ENCODE measurements around the gene FAM90A1. TPM values are rescaled to one million over a fixed set of nuclear protein-coding genes. Genes with fewer than 3 reads are reported as not detected.
"Not testable (repeated sequence)": the region's sequence is repeated elsewhere in the genome, so short reads cannot be mapped to it uniquely, and the experiment has no call there.

Gene FAM90A1
- total RNA-seq, 1 experiment from 2014 or later, result 0.09 TPM

- H3K9me3 Mint-ChIP-seq; H3K79me1 ChIP-seq (ENCODE audit: insufficient read depth, low read depth, low read length, poor library complexity, severe bottlenecking); H3K14ac ChIP-seq (ENCODE audit: insufficient read depth, low read length); H3K4ac ChIP-seq (ENCODE audit: low read depth, low read length); H4K20me1 ChIP-seq (ENCODE audit: control insufficient read depth, insufficient read depth, insufficient read length); H2AFZ ChIP-seq (ENCODE audit: low read length); H2BK12ac ChIP-seq (ENCODE audit: insufficient read length, low read depth, low read length); DNase-seq; H2AK5ac ChIP-seq (ENCODE audit: insufficient read length, low read length); H2BK120ac ChIP-seq (ENCODE audit: low read depth, low read length, poor library complexity, severe bottlenecking); H3K79me2 ChIP-seq (ENCODE audit: insufficient read depth, low read length); H4K5ac ChIP-seq (ENCODE audit: insufficient read length, low read depth, low read length); H3K4me1 ChIP-seq (ENCODE audit: insufficient read depth, low read length); H3K27ac ChIP-seq (ENCODE audit: insufficient read length, low read depth, low read length); H3K27ac Mint-ChIP-seq; H3K4me3 Mint-ChIP-seq; H2BK5ac ChIP-seq (ENCODE audit: insufficient read length, low read length); H4K91ac ChIP-seq (ENCODE audit: insufficient read length, low read depth, low read length); H3K56ac ChIP-seq (ENCODE audit: insufficient read length, low read depth, low read length); H2BK20ac ChIP-seq (ENCODE audit: low read depth, low read length, poor library complexity, severe bottlenecking); H3T11ph ChIP-seq (ENCODE audit: low read length); H2BK15ac ChIP-seq (ENCODE audit: low read depth, low read length); H3K23ac ChIP-seq (ENCODE audit: insufficient read length, low read depth, low read length); H3K23me2 ChIP-seq (ENCODE audit: insufficient read length, low read depth, low read length, poor library complexity, severe bottlenecking); H3K9me3 ChIP-seq (ENCODE audit: control insufficient read depth, low read depth, low read length); H3K27me3 ChIP-seq (ENCODE audit: insufficient read depth, low read length); H3K9ac ChIP-seq (ENCODE audit: extremely low read depth, insufficient read length, low read length); H3K18ac ChIP-seq (ENCODE audit: insufficient read length, low read depth, low read length); H4K8ac ChIP-seq (replicated peaks; ENCODE audit: insufficient read length, low read depth, low read length); H3K36me3 Mint-ChIP-seq (ENCODE audit: insufficient read depth in 1 of 3, low read depth in 3 of 3); H3K4me2 ChIP-seq (ENCODE audit: insufficient read depth, insufficient read length, low read length): not testable (repeated sequence)
- no CpG with 5 or more reads among the region's 21 CpGs for WGBS (ENCODE audit: extremely low coverage, insufficient read length, low lambda C conversion rate)
- Mint-ChIP-seq H3K27me3 (ENCODE audit: low read depth) (peaks cover 23% of the 10 kb centered on the region), H3K4me1 (peaks cover 11 to 14% of the 10 kb centered on the region in 2 experiments)
These were observed 5.6 kb downstream of the FAM90A1 start for GRCh38 chr12:8221844-8222243.

- not testable (repeated sequence) for H3K14ac ChIP-seq (ENCODE audit: insufficient read depth, low read length); H2AK5ac ChIP-seq (ENCODE audit: insufficient read length, low read length); H4K5ac ChIP-seq (ENCODE audit: insufficient read length, low read depth, low read length); H4K20me1 ChIP-seq (ENCODE audit: control insufficient read depth, insufficient read depth, insufficient read length); DNase-seq; H4K8ac ChIP-seq (replicated peaks; ENCODE audit: insufficient read length, low read depth, low read length); H3K27me3 ChIP-seq (ENCODE audit: insufficient read depth, low read length); H3K27ac ChIP-seq (ENCODE audit: insufficient read length, low read depth, low read length); H3K18ac ChIP-seq (ENCODE audit: insufficient read length, low read depth, low read length); H3K4me3 Mint-ChIP-seq; H3K9me3 Mint-ChIP-seq; H3K4me1 ChIP-seq (ENCODE audit: insufficient read depth, low read length); H4K91ac ChIP-seq (ENCODE audit: insufficient read length, low read depth, low read length); H2BK20ac ChIP-seq (ENCODE audit: low read depth, low read length, poor library complexity, severe bottlenecking); H3K23me2 ChIP-seq (ENCODE audit: insufficient read length, low read depth, low read length, poor library complexity, severe bottlenecking); H3K9me3 ChIP-seq (ENCODE audit: control insufficient read depth, low read depth, low read length); H3K9ac ChIP-seq (ENCODE audit: extremely low read depth, insufficient read length, low read length); H2BK15ac ChIP-seq (ENCODE audit: low read depth, low read length); H3K23ac ChIP-seq (ENCODE audit: insufficient read length, low read depth, low read length); H3K36me3 Mint-ChIP-seq (ENCODE audit: insufficient read depth in 1 of 3, low read depth in 3 of 3); H3K79me2 ChIP-seq (ENCODE audit: insufficient read depth, low read length); H2BK120ac ChIP-seq (ENCODE audit: low read depth, low read length, poor library complexity, severe bottlenecking); H2BK5ac ChIP-seq (ENCODE audit: insufficient read length, low read length); H3K79me1 ChIP-seq (ENCODE audit: insufficient read depth, low read depth, low read length, poor library complexity, severe bottlenecking); H3K56ac ChIP-seq (ENCODE audit: insufficient read length, low read depth, low read length); H3T11ph ChIP-seq (ENCODE audit: low read length); H2BK12ac ChIP-seq (ENCODE audit: insufficient read length, low read depth, low read length); H3K4me2 ChIP-seq (ENCODE audit: insufficient read depth, insufficient read length, low read length); H3K4ac ChIP-seq (ENCODE audit: low read depth, low read length); H2AFZ ChIP-seq (ENCODE audit: low read length)
- peaks cover 23% of the 10 kb centered on the region for H3K27me3 Mint-ChIP-seq (ENCODE audit: low read depth)
- H3K4me1 Mint-ChIP-seq, result peaks cover 11 to 13% of the 10 kb centered on the region in 2 experiments
- H3K27ac Mint-ChIP-seq, result peak overlapping the region in 1 of 3 experiments; percentile 25; a peak in 1 of 7 replicates
- WGBS (ENCODE audit: extremely low coverage, insufficient read length, low lambda C conversion rate), result no CpG with 5 or more reads among the region's 21 CpGs
These were observed 6.0 kb downstream of the FAM90A1 start for GRCh38 chr12:8221375-8221774.

Data from H9 (cell line).